NCI-H2227 (cell line): ENCODE measurements around the gene PRODH.
A peak's percentile ranks its signal among the peaks of the same experiment; 100 is the strongest.
"Not testable (repeated sequence)": the region's sequence is repeated elsewhere in the genome, so short reads cannot be mapped to it uniquely, and the experiment has no call there.

ENCODE experiments used
- DNase-seq: peaks from one replicate; lab custom pipeline; 2025; ENCODE audit not compliant: unreplicated experiment; lab: John Stamatoyannopoulos, UW

The PRODH gene

GRCh38 chr22:18935889-18936529 is at the start of gene PRODH:
TSS of gene PRODH (minus strand) at chr22:18936293. CDS start at chr22:18936287, 6 bp downstream.
- no peak for DNase-seq

- DNase-seq, result no peak
These were observed 49.7 kb upstream of the PRODH start for GRCh38 chr22:18985780-18986179.

- DNase-seq, result no peak
These were observed 48.5 kb upstream of the PRODH start for GRCh38 chr22:18984564-18984963.

- DNase-seq, result no peak
These were observed 47.1 kb upstream of the PRODH start for GRCh38 chr22:18983120-18983651.

GRCh38 chr22:18980829-18981228 is 44.7 kb upstream of the PRODH start:
- DNase-seq, result no peak

- no peak for DNase-seq
These were observed 43.9 kb upstream of the PRODH start for GRCh38 chr22:18979957-18980356.

GRCh38 chr22:18978506-18978905 is 42.4 kb upstream of the PRODH start:
- no peak for DNase-seq

- no peak for DNase-seq
These were observed 41.8 kb upstream of the PRODH start for GRCh38 chr22:18977824-18978425.

- DNase-seq, result no peak
These were observed 40.2 kb upstream of the PRODH start for GRCh38 chr22:18976197-18976751.

- no peak for DNase-seq
These were observed 39.5 kb upstream of the PRODH start for GRCh38 chr22:18975434-18976196.

GRCh38 chr22:18974477-18975180 is 38.5 kb upstream of the PRODH start:
- DNase-seq, result no peak

- no peak for DNase-seq
These were observed 37.4 kb upstream of the PRODH start for GRCh38 chr22:18973264-18974031.

GRCh38 chr22:18972591-18972990 is 36.5 kb upstream of the PRODH start:
- not testable (repeated sequence) for DNase-seq

- not testable (repeated sequence) for DNase-seq
These were observed 35.9 kb upstream of the PRODH start for GRCh38 chr22:18972029-18972428.

GRCh38 chr22:18971321-18971751 is 35.2 kb upstream of the PRODH start:
- no peak for DNase-seq

- no peak for DNase-seq
These were observed 34.8 kb upstream of the PRODH start for GRCh38 chr22:18970948-18971315.

GRCh38 chr22:18970176-18970947 is 34.3 kb upstream of the PRODH start:
- peak; percentile 81 for DNase-seq

- not testable (repeated sequence) for DNase-seq
These were observed 33.3 kb upstream of the PRODH start for GRCh38 chr22:18969158-18969942.
